NCI-H1105 treated with DMSO at 0.1 percent for 48 hours (cell line): ENCODE data around the gene RPRD1B.
"Not testable (repeated sequence)": the region's sequence is repeated elsewhere in the genome, so short reads cannot be mapped to it uniquely, and the experiment has no call there.

Experiments
- DNase-seq: peaks from one replicate; lab custom pipeline; 2025; lab: John Stamatoyannopoulos, UW

The RPRD1B gene

DNA sequence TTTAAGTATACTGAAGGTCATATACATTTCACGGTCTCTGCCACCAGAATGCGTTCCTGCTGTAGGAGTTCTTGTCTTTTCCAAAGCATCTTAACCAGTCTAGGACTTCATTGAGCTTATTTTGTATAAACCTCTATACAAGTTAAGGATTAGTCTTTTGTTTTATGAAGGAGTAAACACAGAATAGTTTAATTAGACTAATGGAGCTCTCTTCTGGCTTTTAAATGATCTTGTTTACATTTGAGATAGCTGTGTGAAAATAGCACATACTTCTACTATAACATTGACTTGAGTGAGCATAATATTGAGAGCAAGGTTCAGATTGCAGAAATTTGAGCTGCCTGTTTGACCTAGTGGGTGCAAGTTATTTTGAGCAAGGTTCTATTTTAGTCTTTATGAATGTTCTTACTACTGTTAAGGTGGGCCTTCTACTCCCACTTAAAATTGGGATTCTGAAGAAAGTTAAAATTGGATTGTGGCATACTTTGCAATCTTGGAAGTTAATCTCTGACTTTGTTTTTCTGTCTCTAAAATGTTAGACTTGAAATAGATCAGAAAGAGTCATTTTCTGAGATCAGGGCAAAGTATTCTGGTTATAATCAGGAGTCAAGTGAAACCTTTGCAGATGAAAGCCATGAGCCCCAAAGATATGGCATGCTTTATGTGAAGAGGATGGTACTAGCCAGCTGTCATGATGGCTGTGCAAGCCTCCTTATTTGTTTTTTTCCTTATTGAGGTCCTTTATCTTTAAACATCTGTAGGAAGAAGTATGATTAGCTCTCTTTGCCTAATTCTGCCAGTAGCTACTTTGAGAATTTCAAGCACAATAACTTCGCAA is 41.8 kb downstream of the RPRD1B start:
- no peak for DNase-seq

DNA sequence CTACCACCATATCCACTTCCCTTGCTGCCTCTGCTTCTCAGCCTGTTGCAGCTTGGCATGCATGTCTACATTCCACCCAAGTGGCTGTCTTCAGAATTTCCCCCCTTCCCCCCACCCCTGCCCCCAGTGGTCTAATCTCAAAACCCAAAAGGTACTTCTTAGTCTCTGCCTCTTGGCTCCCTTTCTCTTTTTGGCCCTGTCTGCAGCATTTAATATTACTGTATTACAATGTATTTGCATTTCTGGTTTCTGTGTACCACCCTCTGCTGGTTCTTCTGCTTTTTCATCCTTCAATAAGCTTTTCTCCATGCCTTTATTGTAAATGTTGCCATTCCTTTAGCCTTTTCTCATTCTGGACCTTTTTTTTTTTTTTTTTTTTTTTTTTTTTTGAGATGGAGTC is 43.0 kb downstream of the RPRD1B start:
- no peak for DNase-seq

DNA sequence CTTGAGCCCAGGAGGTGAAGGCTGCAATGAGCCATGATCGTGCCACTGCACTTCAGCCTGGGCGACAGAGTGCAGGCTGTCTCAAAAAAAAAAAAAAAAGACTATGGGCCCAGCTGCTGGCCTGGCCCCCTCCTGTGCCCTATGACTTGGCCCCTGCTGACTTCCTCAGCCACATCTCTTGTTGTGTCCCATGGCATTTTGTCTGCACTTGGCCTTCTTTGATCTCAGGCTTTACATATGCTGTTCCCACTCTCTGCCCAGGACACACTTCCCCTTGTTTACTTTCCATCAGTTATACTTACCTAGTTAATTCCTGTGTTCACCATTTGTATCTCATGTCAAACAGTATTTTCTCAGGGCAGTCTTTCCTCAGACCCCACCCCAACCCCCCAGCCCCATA is 44.5 kb downstream of the RPRD1B start:
- no peak for DNase-seq

DNA sequence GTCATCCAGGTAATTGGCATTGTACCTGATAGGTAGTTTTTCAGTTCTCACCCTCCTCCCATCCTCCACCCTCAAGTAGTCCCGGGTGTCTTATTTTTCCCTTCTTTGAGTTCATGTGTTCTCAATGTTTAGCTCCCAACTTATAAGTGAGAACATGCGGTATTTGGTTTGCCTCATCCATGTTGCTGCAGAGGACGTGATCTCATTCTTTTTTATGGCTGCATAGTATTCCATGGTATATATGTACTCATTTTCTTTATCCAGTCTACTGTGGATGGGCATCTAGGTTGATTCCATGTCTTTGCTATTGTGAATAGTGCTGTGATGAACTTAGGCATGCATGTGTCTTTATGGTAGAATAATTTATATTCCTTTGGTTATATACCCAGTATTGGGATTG is 45.8 kb downstream of the RPRD1B start:
- no peak for DNase-seq

DNA sequence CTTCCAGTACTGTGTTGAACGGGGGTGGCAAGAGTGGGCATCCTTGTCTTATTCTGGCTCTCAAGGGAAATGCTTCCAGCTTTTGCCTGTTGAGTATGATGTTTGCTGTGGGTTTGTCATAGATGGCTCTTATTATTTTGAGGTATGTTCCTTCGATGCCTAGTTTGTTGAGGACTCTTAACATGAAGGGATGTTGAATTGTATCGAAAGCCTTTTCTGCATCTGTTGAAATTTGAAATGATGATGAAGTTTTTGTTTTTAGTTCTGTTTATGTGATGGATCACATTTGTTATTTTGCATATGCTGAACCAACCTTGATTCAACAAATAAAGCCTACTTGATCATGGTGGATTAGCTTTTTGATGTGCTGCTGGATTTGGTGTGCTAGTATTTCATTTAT is 48.0 kb downstream of the RPRD1B start:
- DNase-seq = no peak

DNA sequence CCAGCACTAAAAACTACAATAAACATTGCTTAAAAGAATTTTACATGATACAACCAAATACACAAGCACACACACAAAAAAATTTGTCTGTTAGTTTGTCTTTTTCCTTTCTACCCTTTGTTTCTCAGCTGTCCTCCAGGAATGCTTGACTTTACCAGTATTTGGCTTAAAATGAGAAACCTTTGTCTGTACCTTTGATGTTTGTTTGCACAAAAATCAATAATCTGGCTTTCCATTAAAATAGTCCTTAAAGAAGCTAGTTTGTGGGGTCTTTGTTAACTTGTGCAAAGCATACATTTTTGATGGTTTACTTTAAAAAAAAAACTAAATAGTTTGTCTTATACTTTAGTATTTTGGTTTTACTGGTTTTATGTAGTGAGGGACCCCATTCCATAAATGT is 49.3 kb downstream of the RPRD1B start:
- no peak for DNase-seq

DNA sequence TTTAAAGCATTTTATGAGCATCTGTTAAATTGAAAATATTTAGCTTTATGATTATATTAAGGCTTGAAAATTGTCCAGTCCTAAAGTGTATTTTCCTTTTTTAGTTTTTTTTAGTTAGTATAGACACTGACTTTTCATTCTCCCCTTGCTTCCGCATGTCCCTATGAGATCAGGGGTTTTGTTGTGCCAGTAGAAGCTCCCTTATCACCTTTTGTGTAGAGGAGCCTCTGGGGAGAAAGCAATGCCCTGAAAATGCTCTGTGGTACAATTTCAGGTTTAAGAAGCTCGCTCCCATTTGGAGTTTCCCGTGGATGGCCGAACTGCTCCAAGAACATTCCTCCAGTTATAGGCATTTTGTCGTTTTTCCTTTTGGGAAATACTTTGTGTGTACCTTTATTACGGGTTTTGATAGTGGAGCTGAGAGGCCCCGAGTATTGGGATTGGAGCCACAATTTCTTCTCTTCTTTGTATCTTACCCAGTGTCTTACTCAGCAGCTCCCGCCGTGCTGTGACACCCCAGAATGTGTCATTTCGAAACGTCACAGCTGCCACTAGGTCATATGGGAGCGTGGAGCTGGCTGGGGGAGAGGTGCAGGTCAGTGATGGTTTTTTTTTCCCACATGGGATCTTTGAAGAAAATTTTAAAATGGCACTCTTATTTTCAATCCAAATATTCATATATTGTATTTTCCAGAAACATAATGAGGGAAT is 49.9 kb downstream of the RPRD1B start:
- DNase-seq = no peak

DNA sequence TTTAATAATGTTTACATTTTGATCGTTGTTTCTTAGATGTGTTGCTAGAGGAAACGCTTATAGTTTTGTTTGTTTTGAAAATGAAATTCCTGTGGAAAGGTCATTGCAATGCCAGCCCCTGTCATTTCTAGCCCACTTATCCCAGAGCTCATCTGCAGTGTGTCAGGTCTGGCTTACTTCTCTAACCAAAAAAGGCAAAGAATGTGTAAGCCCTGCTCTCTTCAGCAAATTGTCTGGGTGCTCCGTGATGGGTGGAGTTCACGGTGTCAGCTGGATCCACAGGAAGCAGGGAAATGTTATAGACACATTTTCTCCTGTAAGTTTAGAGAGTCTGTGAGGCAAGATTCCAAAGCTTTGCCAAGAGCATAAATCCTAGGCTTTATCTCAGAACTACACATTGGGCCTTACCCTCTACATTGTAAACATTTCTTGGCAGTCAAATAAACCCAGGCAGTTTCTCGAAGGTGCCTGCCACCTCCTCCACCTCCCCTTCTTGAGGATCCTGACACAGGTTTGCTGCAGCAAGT is 50.9 kb downstream of the RPRD1B start:
- no peak for DNase-seq

DNA sequence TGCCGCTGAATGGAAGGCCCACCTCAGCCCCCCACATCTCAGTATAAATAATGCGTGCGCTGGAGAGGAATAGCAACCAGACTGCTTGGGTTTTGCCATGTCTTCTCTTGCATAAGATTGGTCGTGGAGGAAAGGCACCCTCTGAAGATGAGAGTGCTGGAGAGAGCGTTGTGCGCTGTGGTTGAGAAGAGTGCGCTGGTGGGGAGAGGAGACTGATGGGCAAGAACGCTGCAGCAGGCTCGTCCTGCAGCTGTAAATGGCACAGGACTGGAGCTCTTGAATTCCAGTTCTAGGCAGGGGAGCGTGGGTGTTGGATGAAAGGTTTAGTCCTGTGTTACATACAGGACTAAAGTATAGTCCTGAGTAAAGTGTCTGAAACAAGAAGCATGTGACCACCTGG is 51.5 kb downstream of the RPRD1B start:
- no peak for DNase-seq

DNA sequence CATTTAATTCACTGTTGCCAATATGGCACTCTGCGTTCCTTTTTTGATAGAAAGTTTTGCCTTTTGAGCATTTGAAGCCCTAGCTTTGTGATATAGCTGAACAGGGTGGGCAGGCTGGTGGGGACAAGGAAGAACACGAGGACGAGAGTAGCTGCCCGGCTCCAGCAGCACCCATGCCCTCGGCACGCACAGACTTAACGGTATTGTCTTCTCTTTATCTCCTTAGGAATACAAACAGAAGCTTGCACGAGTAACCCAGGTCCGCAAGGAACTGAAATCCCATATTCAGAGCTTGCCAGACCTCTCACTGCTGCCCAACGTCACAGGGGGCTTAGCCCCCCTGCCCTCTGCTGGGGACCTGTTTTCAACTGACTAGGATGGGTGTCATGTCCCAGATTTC is 56.0 kb downstream of the RPRD1B start:
- no peak for DNase-seq

DNA sequence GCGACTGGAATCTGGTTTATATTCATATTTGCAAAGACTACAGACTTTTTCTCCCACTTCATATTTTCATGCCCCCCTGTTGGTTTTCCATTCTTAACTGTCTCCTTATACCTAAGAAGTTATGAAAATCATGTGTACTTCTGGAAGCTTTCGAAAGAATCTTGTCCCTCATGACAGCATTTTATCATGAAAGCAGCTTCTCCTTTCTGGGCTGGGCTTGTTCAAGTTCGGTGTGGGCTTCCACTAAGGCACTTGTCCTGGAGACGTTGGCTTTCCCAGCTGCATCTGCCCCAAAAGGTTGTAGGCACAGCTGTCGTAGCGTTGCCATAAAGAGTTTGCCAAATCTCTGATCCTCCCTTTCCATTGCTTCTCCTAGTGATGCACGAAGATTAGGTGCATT is 56.5 kb downstream of the RPRD1B start:
- DNase-seq = no peak

DNA sequence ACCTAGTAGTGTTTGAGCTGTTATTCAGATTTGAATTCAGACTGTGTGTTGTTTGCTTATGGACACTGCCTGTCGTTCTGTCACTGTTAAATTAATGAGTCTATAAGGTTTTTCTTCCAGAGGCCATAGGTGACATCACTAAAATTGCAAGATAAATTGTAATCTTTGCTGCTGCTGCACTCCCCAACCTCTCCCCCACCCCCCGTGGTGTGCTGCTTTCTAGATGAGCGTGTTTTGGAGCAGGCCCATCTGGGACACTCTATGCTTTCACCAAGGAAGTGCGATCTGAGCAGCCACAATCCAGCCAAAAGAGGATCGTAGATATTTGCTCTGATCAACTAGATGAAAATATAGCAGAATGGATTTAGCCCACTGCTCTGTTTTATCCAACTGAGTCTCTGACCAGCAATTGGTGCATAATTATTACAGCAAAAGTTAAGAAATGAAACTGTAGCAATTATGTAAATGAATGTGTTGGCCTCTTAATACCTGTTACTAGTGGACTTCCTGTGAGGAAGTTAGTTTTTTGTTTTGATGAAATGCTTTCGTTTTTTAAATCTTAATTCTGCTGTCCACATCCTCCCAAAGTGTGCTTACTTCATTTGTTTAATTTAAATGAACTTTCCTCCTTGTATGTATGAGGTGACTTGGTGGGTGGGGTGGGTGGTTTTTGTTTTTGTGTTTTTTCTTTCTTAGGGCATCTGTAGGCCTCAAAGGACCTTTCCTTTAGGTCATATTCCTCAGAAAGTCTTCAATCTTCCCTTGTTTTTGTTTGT is 58.1 kb downstream of the RPRD1B start:
- no peak for DNase-seq

DNA sequence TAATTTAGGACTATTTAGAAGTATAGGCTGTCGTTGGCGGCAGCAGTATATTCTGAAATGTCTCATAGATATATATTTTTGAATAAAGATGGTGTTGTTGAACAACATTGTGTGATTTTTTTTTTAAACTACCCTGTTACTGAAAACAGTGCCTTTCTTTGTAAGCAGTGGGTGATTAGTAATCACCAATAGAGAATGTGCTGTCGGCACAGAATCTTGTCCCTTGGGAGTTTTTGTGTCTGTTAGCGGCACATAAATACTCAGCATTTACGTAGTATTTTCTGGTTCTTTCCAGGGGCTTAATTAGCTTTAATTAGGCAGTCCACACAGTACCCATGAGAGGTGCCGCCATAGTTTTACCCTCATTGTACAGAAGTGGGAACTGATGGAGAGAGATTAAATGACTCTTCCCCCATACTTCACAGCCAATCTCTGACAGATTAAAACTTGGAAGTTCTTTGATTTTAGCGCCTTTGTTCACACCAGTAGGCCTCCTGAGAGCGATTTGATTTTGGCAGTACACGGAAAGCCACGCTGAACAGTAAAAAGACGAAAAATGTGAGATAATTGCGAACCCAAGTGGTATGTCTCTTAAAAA is 58.8 kb downstream of the RPRD1B start:
- no peak for DNase-seq

DNA sequence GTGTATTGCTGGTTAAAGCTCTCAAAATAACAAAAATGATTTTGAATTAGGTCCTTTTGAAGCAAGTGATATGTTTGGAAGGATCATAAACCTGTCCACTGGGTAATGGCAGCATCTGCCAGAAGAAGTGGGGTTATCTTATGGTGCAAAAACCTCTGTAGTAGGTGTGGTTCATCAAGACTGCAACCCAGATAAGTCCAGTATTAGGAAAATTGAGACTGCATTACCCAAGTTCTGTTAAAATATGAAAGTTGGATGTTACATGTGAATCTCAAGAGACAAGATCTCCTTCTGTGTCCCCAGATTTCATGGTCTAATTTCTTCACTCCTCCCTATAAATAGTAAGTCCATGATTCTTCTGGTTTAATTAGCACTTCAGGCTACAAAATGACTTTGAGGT is 59.4 kb downstream of the RPRD1B start:
- DNase-seq = no peak

DNA sequence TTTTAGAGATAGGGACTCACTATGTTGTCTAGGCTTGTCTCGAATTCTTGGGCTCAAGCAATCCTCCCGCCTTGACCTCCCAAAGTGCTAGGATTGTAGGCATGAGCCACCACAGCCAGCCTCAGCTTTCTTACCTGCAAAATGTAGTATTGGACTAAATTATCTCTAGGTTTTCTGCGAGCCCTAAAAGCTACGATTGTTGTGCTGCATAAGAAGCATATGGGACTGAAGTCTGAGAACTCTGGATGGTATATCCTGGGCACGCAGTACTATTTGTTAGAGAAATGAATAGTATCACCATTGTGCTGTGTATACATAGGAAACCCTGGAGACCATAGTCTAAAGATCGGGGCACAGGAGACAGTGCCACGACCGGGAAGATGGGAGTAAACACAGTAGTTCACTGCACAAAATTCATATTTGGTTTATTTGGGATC is 60.1 kb downstream of the RPRD1B start:
- no peak for DNase-seq

DNA sequence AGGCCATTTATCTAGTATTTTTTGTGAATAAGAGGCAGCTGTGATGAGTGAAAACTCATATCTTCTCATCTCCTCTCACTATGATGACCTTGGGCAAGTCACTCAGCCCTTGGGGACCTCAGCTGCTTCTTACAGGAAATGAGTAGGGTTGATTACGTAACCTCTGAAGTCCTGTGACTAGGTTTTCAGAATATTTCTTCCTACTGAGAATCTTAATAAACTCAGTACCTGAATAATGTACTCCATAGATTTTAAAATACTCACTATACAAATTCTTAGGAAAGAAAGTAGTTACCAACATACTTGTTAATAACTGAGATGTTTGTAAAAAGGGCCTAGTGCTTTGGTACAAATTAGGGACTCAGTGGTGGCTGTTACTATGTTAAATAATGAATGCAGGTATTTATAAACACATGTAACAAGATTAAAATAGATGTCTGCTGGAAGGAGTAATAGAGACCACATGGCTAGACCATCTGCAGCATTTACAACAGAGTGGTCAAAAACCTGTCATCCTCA is 60.9 kb downstream of the RPRD1B start:
- DNase-seq = no peak

DNA sequence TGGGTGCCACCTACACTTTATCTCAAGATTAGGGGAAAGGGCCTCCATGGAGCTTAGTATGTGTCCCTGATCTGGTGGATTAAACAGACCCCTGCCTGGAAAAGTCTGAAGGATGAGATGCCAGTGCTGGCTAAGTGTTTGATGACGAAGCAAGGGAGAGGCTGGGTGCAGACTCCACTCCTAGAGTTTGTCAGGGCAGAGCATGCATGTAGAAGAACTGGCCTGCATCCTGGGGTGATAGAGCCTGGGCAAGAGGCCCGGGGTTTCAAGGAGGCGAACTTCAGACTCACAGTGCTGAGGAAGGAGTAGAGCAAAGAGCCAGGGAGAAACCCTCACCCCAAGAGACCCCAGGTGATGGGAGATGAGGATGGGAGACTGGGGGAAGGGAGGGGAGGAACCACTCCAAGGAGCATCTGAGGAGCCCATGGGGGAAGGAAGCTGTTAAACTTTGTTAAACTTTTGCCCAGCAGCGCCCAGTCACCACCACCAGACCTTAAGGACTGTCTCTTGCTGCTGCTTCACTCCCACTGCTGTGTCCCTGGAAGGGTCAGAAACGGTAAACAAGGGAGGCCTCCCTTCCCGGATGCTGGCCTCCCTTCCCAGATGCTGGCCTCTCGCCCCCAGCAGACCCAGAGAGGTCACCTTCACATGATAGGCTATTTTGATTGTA is 61.6 kb downstream of the RPRD1B start:
- no peak for DNase-seq

DNA sequence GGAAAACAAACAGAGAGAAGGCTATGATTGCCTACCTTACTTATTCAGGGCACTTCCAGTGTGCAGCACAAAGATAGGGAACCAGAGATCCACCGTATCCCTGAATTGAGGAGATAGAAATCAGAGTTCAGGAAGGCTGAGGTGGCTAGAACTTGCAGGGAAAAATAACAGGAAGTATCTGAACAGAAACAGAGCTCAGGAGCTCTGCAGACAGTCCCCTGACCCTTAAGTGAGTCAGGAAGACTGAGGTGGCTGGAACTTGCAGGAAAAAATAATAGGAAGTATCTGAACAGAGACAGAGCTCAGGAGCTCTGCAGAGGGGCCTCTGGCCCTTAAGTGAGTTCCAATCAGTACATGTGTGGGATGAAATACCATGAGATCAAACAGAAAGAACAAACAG is 65.4 kb downstream of the RPRD1B start:
- DNase-seq = no peak

DNA sequence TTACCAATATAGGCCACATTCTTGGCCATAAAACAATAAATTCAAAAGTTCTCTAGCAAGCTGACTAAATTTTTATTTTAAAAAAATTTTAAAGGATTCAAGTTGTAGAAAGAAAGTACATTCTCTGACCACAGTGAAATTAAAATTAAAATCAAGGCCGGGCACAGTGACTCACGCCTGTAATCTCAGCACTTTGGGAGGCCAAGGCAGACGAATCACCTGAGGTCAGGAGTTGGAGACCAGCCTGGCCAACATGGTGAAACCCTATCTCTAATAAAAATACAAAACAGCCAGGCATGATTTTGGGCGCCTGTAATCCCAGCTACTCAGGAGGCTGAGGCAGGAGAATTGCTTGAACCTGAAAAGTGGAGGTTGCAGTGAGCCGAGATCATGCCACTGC is 68.7 kb downstream of the RPRD1B start:
- not testable (repeated sequence) for DNase-seq

DNA sequence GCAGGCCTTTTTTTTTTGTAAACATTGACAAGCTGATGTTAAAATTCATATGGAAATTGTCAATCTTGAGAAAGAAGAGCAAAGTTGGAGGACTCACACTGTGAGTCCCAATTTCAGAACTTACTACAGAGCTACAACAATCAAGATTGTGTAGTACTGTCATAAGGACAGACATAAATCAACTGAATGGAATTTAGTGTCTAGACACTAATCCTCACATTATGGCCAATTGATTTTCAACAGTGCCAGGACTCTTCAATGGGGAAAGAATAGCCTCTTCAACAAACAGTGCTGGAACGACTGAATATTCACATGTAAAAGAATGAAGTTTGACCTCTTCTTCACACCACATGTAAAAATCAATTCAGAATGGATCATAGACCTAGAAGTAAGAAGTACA is 70.7 kb downstream of the RPRD1B start:
- no peak for DNase-seq

DNA sequence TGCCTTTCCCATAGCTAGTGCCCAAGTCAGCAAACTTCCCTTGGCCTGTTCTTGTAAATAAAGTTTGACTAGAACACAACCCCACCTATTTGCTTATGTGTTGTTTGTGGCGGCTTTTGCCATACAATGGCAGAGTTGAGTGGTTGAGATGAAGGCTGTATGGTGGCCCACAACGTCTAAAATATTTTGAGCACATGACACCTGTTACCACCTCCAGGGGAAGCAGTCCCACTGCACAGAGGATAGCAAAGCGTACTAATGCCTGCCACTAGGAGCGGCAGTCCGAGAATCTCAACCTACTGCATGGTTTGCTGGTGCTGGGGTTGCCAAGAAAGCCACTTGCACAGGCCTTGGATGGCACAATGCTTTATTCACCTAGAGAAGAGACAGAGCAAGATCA is 72.9 kb downstream of the RPRD1B start:
- DNase-seq = no peak
